Left lung (tissue), 10 donors: ENCODE results near the gene ALOXE3. TPM values are rescaled to one million over a fixed set of nuclear protein-coding genes. Genes with fewer than 3 reads are reported as not detected.

Source experiments
- ATAC-seq: fragments of 200-7000 bp; cut with Tn5 transposase; one replicate; pipeline ENCODE4 v1.9.1; 2020; ENCODE audit warnings: moderate library complexity
- DNase-seq, 4 donors: peaks; one replicate each; pipeline ENCODE4 v3.0.0-alpha.2; 2013 to 2020
- H3K27ac ChIP-seq, 2 donors: fragments of 200-600 bp; sonication (generic) in 1 of 2; one replicate each; pipeline versions ENCODE4 v1.5.0 to v1.8.0; 2020 to 2021
- H3K27me3 ChIP-seq, 2 donors: fragments of 200-600 bp; sonication (generic) in 1 of 2; one replicate each; pipeline versions ENCODE4 v1.5.0 to v1.8.0; 2020 to 2021
- H3K36me3 ChIP-seq, 2 donors: fragments of 200-600 bp; sonication (generic) in 1 of 2; one replicate each; pipeline versions ENCODE4 v1.5.0 to v1.8.0; 2020 to 2021
- H3K4me1 ChIP-seq, 2 donors: fragments of 200-600 bp; one replicate each; pipeline ENCODE4 v1.8.0; 2021
- H3K4me3 ChIP-seq, 2 donors: fragments of 200-600 bp; sonication (generic) in 1 of 2; one replicate each; pipeline versions ENCODE4 v1.5.0 to v1.8.0; 2020 to 2021; ENCODE audit warnings: mild to moderate bottlenecking in 1 of 2
- H3K9me3 ChIP-seq, 2 donors: fragments of 200-600 bp; sonication (generic) in 1 of 2; one replicate each; pipeline versions ENCODE4 v1.5.0 to v1.8.0; 2020 to 2021
- CTCF ChIP-seq, 2 donors: fragments of 200-600 bp; sonication (generic) in 1 of 2; IDR thresholded peaks; one replicate each; pipeline versions ENCODE4 v1.5.0 to v1.8.0; 2021; ENCODE audit warnings: antibody characterized with exemption in 2 of 2
- intact Hi-C, 2 donors: fragments of 100-400 bp; cut with DNase I; formaldehyde crosslinking; loops; one replicate each; pipeline versions ENCODE4 v1.11.2 to v1.14.2; 2022
- polyA plus RNA-seq, 6 donors: library from polyadenylated mRNA; unstranded; fragments of 120-200 nt; gene quantifications; one replicate each; pipeline ENCODE4 v1.2.1, GENCODE V29; 2013; ENCODE audit not compliant: insufficient read length in 6 of 6
- total RNA-seq, 2 donors: library from RNA; stranded (reverse); fragmentation: NEBNext Ultra II Directional; extraction: Animal tissue kit (Norgen Biotek cat#: 25700); gene quantifications; one replicate each; pipeline ENCODE4 v1.2.1, GENCODE V29; 2021
- donor health status: DM: no; HTN: yes; CAD: no.
- donor health status: DM: no; HTN: no; CAD: no.

The ALOXE3 gene
- total and polyA plus RNA-seq, 8 donors: 0.05 to 0.55 (median 0.14) TPM; not detected in 4

GRCh38 chr17:8160741-8161221 lies 42.5 kb upstream of the ALOXE3 start:
- H3K4me3 ChIP-seq: peak overlapping the region in 1 of 2 donors; percentile 99
- intact Hi-C loops: no loop called here

GRCh38 chr17:8160224-8160577 lies 41.9 kb upstream of the ALOXE3 start:
- peak overlapping the region in 1 of 2 donors; percentile 92 for H3K27ac ChIP-seq
- ATAC-seq (no peak), DNase-seq (no peak)
- no peaks in the 10 kb centered on the region for H3K27me3 ChIP-seq
- no peak overlapping the region for H3K4me3 ChIP-seq
- H3K4me1 ChIP-seq: peaks cover 32 to 84% of the 10 kb centered on the region in 2 donors
- TF ChIP-seq CTCF (IDR thresholded peaks at IDR 0.05): no peak
- H3K9me3 ChIP-seq: no peaks in the 10 kb centered on the region
- peaks cover 0 to 29% of the 10 kb centered on the region in 2 donors for H3K36me3 ChIP-seq
- intact Hi-C loops: no loop called here

More at GRCh38 chr17:8160741-8161221, 42.5 kb upstream of the ALOXE3 start:
- DNase-seq: no peak
- H3K27ac ChIP-seq: peak overlapping the region; percentile 92 to 95
- H3K27me3 ChIP-seq: no peaks in the 10 kb centered on the region
- no peak for TF ChIP-seq CTCF (IDR thresholded peaks at IDR 0.05)
- peaks cover 0 to 29% of the 10 kb centered on the region in 2 donors for H3K36me3 ChIP-seq
- ATAC-seq: no peak
- peaks cover 32 to 79% of the 10 kb centered on the region in 2 donors for H3K4me1 ChIP-seq
- H3K9me3 ChIP-seq: no peaks in the 10 kb centered on the region

DNA sequence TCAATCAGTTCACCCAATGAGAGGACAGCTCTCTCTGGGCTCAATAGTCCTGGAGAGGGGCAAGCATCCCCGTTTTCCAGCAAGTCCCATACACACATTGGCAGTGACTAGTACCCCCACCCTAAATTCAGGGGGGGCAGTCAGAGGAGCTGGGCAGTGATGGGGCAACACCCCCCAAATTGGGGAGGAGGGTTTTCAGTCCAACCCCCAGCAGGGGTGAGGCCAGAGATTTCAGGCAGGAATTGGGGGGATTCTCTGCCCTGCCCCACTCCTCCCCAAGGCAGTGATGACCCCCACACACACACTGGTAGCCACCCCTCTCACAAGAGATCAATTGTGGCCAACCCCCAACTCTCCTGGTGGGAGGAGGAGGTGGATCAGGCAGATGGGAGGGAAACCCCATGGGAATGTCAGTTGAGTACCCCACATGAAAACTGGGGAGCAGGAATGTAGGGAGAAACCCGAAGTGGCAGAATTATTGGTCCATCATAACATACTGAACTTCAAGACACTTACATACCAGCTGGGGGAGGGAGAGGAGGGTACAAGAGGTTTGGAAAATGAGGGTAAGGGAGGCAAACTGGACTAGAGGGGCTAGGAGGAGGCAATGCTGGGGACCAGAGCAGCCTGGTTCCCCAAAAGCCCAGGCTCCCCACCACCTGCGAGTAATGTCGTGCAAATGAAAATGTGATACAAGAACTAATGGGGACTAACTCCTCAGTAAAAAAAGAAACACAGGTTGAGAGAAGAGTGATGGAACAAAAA lies 41.3 kb upstream of the ALOXE3 start:
- intact Hi-C loops: no loop called here
- Histone ChIP-seq H3K9me3 (no peaks in the 10 kb centered on the region), H3K4me3 (no peak overlapping the region), H3K36me3 (peaks cover 0 to 29% of the 10 kb centered on the region in 2 donors), H3K27ac (no peak overlapping the region), H3K4me1 (peaks cover 32 to 84% of the 10 kb centered on the region in 2 donors), H3K27me3 (no peaks in the 10 kb centered on the region)
- DNase-seq: no peak
- no peak for ATAC-seq
- TF ChIP-seq CTCF (IDR thresholded peaks at IDR 0.05): no peak

- ATAC-seq: no peak
- TF ChIP-seq CTCF (IDR thresholded peaks at IDR 0.05): peak in 1 of 2 donors; percentile 7
- DNase-seq: no peak
- H3K9me3 ChIP-seq: no peaks in the 10 kb centered on the region
- peak overlapping the region in 1 of 2 donors; percentile 68 for H3K27ac ChIP-seq
- no peak overlapping the region for H3K4me3 ChIP-seq
- intact Hi-C loops: no loop called here
- peaks cover 26 to 84% of the 10 kb centered on the region in 2 donors for H3K4me1 ChIP-seq
- no peaks in the 10 kb centered on the region for H3K27me3 ChIP-seq
- H3K36me3 ChIP-seq: peaks cover 0 to 29% of the 10 kb centered on the region in 2 donors
Measured at GRCh38 chr17:8159032-8159400, 40.7 kb upstream of the ALOXE3 start.

- Histone ChIP-seq H3K27me3 (no peaks in the 10 kb centered on the region), H3K27ac (peak overlapping the region; percentile 68 to 97), H3K4me1 (peaks cover 26 to 84% of the 10 kb centered on the region in 2 donors), H3K4me3 (no peak overlapping the region), H3K36me3 (peaks cover 0 to 29% of the 10 kb centered on the region in 2 donors), H3K9me3 (no peaks in the 10 kb centered on the region)
- ATAC-seq (peak; percentile 19), DNase-seq (peak; percentile 77 to 92 (median 90))
- TF ChIP-seq CTCF (IDR thresholded peaks at IDR 0.05): peak; percentile 89 to 96
- intact Hi-C loops: no loop called here
Measured at GRCh38 chr17:8158267-8159031, 40.1 kb upstream of the ALOXE3 start.
